HepG2 (cell line): ENCODE results near the gene MBTPS1. TPM values are rescaled to one million over a fixed set of nuclear protein-coding genes. Genes with fewer than 3 reads are reported as not detected.

ENCODE experiments used
- ATAC-seq: fragments of 200-7000 bp; cut with Tn5 transposase; 3 replicates; pipeline ENCODE4 v1.9.1; 2020; ENCODE audit warnings: mild to moderate bottlenecking, moderate library complexity
- BruUV-seq: library from RNA; stranded (reverse); fragments of 400-500 nt; replicated peaks from 2 replicates; lab custom pipeline; 2021; lab: Mats Ljungman, UMichigan
- CTCF ChIA-PET: fragments of 300-600 bp; formaldehyde crosslinking; extraction: SDS; loops from one replicate; lab custom pipeline; 2021; ENCODE audit warnings: low total read pairs, inconsistent platforms, low intra/inter-chr PET ratio; lab: Yijun Ruan, JAX
- POLR2A ChIA-PET: fragments of 350-600 bp; sonication (Branson Sonifier 250); formaldehyde crosslinking; loops from one replicate; lab custom pipeline; 2020; ENCODE audit warnings: antibody characterized with exemption, inconsistent platforms; lab: Yijun Ruan, JAX
- DNase-seq: peaks from one replicate; pipeline ENCODE4 v3.0.0-alpha.2; 2015; ENCODE audit warnings: low spot score
- FAIRE-seq: peaks from 3 replicates; lab custom pipeline; 2011; peaks lifted over from hg19 to GRCh38; lab: Jason Lieb, UNC
- H2AFZ ChIP-seq: one replicate; pipeline ENCODE4 v1.6.1; 2011; ENCODE audit warnings: low read length, inconsistent platforms
- H3K27ac ChIP-seq: fragments of 300-600 bp; 3 replicates; pipeline ENCODE4 v1.8.0; 2011; ENCODE audit warnings: mixed run types, mild to moderate bottlenecking, mixed read lengths, low read length, inconsistent platforms; ENCODE audit not compliant: insufficient read depth; ENCODE audit errors: extremely low read length
- H3K27me3 ChIP-seq, 2 experiments: fragments of 200-600 bp in 1 of 2; 2 replicates in 1 of 2; 3 replicates in 1 of 2; pipeline versions ENCODE4 v1.6.0 to v1.8.0; 2011; ENCODE audit warnings: low read length in 2 of 2, mild to moderate bottlenecking in 2 of 2, moderate library complexity in 2 of 2, inconsistent platforms in 1 of 2; ENCODE audit not compliant: insufficient read depth in 2 of 2, control insufficient read depth in 1 of 2
- H3K36me3 ChIP-seq, 2 experiments: fragments of 200-600 bp in 1 of 2; replicated peaks in 1 of 2; 2 replicates in 1 of 2; 3 replicates in 1 of 2; pipeline versions ENCODE4 v1.5.1 to v1.8.0; 2011; ENCODE audit warnings: low read length in 2 of 2, inconsistent platforms in 1 of 2; ENCODE audit not compliant: insufficient read depth in 2 of 2, control insufficient read depth in 1 of 2
- H3K4me1 ChIP-seq: 2 replicates; pipeline ENCODE4 v1.5.1; 2012; ENCODE audit warnings: low read length, inconsistent platforms; ENCODE audit not compliant: insufficient read depth
- H3K4me2 ChIP-seq: 2 replicates; pipeline ENCODE4 v1.6.0; 2011; ENCODE audit warnings: low read depth, low read length, inconsistent platforms
- H3K4me3 ChIP-seq, 3 experiments: fragments of 200-600 bp in 1 of 3; sonication (generic), shearing (Covaris generic) in 1 of 3; replicated peaks in 1 of 3; 2 replicates each; pipeline ENCODE4 v1.5.1; 2011 to 2016; ENCODE audit warnings: low read length in 3 of 3, inconsistent platforms in 2 of 3, low read depth in 2 of 3, mild to moderate bottlenecking in 2 of 3, control low read depth in 1 of 3, mixed read lengths in 1 of 3; ENCODE audit not compliant: insufficient read depth in 1 of 3
- H3K79me2 ChIP-seq: one replicate; pipeline ENCODE4 v1.6.1; 2011; ENCODE audit warnings: low read length, inconsistent platforms; ENCODE audit not compliant: insufficient read depth
- H3K9ac ChIP-seq: 2 replicates; pipeline ENCODE4 v1.6.0; 2011; ENCODE audit warnings: mild to moderate bottlenecking, low read depth, low read length, inconsistent platforms; ENCODE audit not compliant: insufficient read depth
- H3K9me3 ChIP-seq: 2 replicates; pipeline ENCODE4 v1.5.1; 2012; ENCODE audit warnings: mild to moderate bottlenecking, low read length
- H4K20me1 ChIP-seq: 2 replicates; pipeline ENCODE4 v1.6.0; 2011; ENCODE audit warnings: inconsistent platforms, mild to moderate bottlenecking, low read length, moderate library complexity; ENCODE audit not compliant: insufficient read depth
- ELF1 ChIP-seq: sonication (generic); formaldehyde crosslinking; IDR thresholded peaks from 2 replicates; pipeline ENCODE4 v1.4.0; 2020; ENCODE audit warnings: missing genetic modification reagents
- MTF1 ChIP-seq: sonication (generic); formaldehyde crosslinking; IDR thresholded peaks from 2 replicates; pipeline ENCODE4 v1.5.0; 2020; ENCODE audit warnings: missing genetic modification reagents
- PHF5A ChIP-seq: IDR thresholded peaks from one replicate; pipeline ENCODE4 v1.6.1; 2018; ENCODE audit warnings: low read depth, missing genetic modification reagents; ENCODE audit not compliant: unreplicated experiment
- ZNF615 ChIP-seq: sonication (generic); formaldehyde crosslinking; IDR thresholded peaks from 2 replicates; pipeline ENCODE4 v1.5.0; 2020; ENCODE audit warnings: mild to moderate bottlenecking, missing genetic modification reagents, borderline replicate concordance
- WGBS: methylation state at CpG from one replicate; pipeline ENCODE4 v1.1.6; 2017; ENCODE audit warnings: low lambda C conversion rate; 5-methylcytosine and 5-hydroxymethylcytosine counted together
- in situ Hi-C: cut with HindIII; loops from 2 replicates; pipeline ENCODE4 v1.10.0; 2017; ENCODE audit warnings: low pct_unique_long_range_greater_than_20kb; ENCODE audit not compliant: extremely low pct_ligation_motif_present
- intact Hi-C: fragments of 100-400 bp; cut with micrococcal nuclease; formaldehyde crosslinking; loops from one replicate; pipeline ENCODE4 v1.10.0; 2022; ENCODE audit not compliant: unreplicated experiment
- polyA plus RNA-seq, 8 experiments: library from polyadenylated mRNA; depleted of rRNA in 3 of 8; stranded (reverse) in 7 of 8; unstranded in 1 of 8; fragments of >200 nt; fragmentation: Illumina TruSeq in 4 of 8; extraction: Trizol in 4 of 8; gene quantifications; 2 replicates each; pipeline versions ENCODE4 v1.2.1 to v1.2.3, GENCODE V29; 2011 to 2016; ENCODE audit warnings: low read depth in 4 of 8, missing spikeins in 1 of 8, mixed read lengths in 1 of 8; ENCODE audit not compliant: insufficient read depth in 1 of 8
- total RNA-seq, 5 experiments: library from RNA; depleted of rRNA; stranded (reverse); fragments of >200 nt; fragmentation: Illumina TruSeq; extraction: Trizol; gene quantifications; 2 replicates each; pipeline ENCODE4 v1.2.3, GENCODE V29; 2016; ENCODE audit warnings: low read depth in 1 of 5
- TF ChIP-seq, protein P1 (sequence below): sonication (generic); formaldehyde crosslinking; IDR thresholded peaks from 2 replicates; pipeline ENCODE4 v1.4.0; 2020; ENCODE audit warnings: missing genetic modification reagents, mild to moderate bottlenecking, borderline replicate concordance
- TF ChIP-seq, protein P2 (sequence below): sonication (generic); formaldehyde crosslinking; conservative IDR thresholded peaks from 2 replicates; pipeline ENCODE4 v1.4.0; 2020; ENCODE audit warnings: missing genetic modification reagents
- TF ChIP-seq, protein P3 (sequence below): sonication (generic); formaldehyde crosslinking; IDR thresholded peaks from 2 replicates; pipeline ENCODE4; 2020; ENCODE audit warnings: missing genetic modification reagents, mild to moderate bottlenecking, borderline replicate concordance
- TF ChIP-seq, protein P4 (sequence below): sonication (generic); formaldehyde crosslinking; IDR thresholded peaks from 2 replicates; pipeline ENCODE4 v1.4.0; 2020; ENCODE audit warnings: missing genetic modification reagents
- TF ChIP-seq, protein P5 (sequence below): sonication (generic); formaldehyde crosslinking; IDR thresholded peaks from 2 replicates; pipeline ENCODE4 v1.5.0; 2020; ENCODE audit warnings: mild to moderate bottlenecking, missing genetic modification reagents
- TF ChIP-seq, protein P6 (sequence below): sonication (generic); formaldehyde crosslinking; IDR thresholded peaks from 2 replicates; pipeline ENCODE4 v1.5.0; 2020; ENCODE audit warnings: missing genetic modification reagents

MBTPS1 gene
- total and polyA plus RNA-seq, 2 of the 13 experiments (the other 11 are each of a cell fraction or from before 2014, with no cell fraction given): 56.7 to 91.3 TPM

DNA sequence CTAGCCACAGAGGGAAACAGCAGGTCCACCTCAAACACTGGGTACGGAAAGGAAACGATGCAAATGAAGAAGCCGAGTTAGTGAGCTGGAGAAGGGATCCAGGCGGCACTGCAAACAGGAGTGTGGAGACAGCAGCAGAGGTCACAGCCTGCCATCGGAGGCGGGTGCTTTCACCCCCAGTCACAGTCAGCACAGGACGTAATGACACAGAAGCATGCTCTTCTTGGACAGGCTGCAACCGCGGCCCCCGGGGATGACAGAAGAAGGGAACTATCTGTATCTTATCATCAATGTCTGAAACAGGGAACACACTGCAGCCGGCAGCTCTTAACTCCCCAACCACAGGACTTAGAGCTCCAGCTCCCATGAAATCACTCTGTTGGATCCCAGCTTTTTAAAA is 58.1 kb downstream of the MBTPS1 start:
- intact Hi-C loops (no loop called here), in situ Hi-C loops (no loop called here)
- H3K4me3 ChIP-seq: no peak overlapping the region
- no peak overlapping the region for H3K4me2 ChIP-seq
- no peaks in the 10 kb centered on the region for H3K4me1 ChIP-seq
- H3K9ac ChIP-seq: no peak overlapping the region
- peaks cover 55 to 94% of the 10 kb centered on the region in 2 experiments for H3K36me3 ChIP-seq
- H3K79me2 ChIP-seq: no peaks in the 10 kb centered on the region
- no peak overlapping the region for H3K27ac ChIP-seq
- no peak for FAIRE-seq
- H2AFZ ChIP-seq: no peak overlapping the region
- CTCF ChIA-PET: no interaction called here
- BruUV-seq: no TSS peak
- peaks cover 4% of the 10 kb centered on the region; the same call in 1 of the 2 replicates for H4K20me1 ChIP-seq
- DNase-seq: no peak
- 97% methylated on average over 11 of the region's 11 CpGs for WGBS
- no peaks in the 10 kb centered on the region for H3K9me3 ChIP-seq
- H3K27me3 ChIP-seq: no peaks in the 10 kb centered on the region
- no peak for ATAC-seq
- POLR2A ChIA-PET: no interaction called here
- TF ChIP-seq, protein P1, sequence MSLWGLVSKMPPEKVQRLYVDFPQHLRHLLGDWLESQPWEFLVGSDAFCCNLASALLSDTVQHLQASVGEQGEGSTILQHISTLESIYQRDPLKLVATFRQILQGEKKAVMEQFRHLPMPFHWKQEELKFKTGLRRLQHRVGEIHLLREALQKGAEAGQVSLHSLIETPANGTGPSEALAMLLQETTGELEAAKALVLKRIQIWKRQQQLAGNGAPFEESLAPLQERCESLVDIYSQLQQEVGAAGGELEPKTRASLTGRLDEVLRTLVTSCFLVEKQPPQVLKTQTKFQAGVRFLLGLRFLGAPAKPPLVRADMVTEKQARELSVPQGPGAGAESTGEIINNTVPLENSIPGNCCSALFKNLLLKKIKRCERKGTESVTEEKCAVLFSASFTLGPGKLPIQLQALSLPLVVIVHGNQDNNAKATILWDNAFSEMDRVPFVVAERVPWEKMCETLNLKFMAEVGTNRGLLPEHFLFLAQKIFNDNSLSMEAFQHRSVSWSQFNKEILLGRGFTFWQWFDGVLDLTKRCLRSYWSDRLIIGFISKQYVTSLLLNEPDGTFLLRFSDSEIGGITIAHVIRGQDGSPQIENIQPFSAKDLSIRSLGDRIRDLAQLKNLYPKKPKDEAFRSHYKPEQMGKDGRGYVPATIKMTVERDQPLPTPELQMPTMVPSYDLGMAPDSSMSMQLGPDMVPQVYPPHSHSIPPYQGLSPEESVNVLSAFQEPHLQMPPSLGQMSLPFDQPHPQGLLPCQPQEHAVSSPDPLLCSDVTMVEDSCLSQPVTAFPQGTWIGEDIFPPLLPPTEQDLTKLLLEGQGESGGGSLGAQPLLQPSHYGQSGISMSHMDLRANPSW (CRISPR knock-in tag): no peak
- TF ChIP-seq, protein P2, sequence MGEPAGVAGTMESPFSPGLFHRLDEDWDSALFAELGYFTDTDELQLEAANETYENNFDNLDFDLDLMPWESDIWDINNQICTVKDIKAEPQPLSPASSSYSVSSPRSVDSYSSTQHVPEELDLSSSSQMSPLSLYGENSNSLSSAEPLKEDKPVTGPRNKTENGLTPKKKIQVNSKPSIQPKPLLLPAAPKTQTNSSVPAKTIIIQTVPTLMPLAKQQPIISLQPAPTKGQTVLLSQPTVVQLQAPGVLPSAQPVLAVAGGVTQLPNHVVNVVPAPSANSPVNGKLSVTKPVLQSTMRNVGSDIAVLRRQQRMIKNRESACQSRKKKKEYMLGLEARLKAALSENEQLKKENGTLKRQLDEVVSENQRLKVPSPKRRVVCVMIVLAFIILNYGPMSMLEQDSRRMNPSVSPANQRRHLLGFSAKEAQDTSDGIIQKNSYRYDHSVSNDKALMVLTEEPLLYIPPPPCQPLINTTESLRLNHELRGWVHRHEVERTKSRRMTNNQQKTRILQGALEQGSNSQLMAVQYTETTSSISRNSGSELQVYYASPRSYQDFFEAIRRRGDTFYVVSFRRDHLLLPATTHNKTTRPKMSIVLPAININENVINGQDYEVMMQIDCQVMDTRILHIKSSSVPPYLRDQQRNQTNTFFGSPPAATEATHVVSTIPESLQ: no peak
- no peak for TF ChIP-seq PHF5A (CRISPR knock-in tag)
- TF ChIP-seq ZNF615: no peak
- TF ChIP-seq, protein P3, sequence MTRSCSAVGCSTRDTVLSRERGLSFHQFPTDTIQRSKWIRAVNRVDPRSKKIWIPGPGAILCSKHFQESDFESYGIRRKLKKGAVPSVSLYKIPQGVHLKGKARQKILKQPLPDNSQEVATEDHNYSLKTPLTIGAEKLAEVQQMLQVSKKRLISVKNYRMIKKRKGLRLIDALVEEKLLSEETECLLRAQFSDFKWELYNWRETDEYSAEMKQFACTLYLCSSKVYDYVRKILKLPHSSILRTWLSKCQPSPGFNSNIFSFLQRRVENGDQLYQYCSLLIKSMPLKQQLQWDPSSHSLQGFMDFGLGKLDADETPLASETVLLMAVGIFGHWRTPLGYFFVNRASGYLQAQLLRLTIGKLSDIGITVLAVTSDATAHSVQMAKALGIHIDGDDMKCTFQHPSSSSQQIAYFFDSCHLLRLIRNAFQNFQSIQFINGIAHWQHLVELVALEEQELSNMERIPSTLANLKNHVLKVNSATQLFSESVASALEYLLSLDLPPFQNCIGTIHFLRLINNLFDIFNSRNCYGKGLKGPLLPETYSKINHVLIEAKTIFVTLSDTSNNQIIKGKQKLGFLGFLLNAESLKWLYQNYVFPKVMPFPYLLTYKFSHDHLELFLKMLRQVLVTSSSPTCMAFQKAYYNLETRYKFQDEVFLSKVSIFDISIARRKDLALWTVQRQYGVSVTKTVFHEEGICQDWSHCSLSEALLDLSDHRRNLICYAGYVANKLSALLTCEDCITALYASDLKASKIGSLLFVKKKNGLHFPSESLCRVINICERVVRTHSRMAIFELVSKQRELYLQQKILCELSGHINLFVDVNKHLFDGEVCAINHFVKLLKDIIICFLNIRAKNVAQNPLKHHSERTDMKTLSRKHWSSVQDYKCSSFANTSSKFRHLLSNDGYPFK (CRISPR knock-in tag): no peak
- no peak for TF ChIP-seq MTF1
- no peak for TF ChIP-seq ELF1 (CRISPR knock-in tag)
- TF ChIP-seq, protein P4, sequence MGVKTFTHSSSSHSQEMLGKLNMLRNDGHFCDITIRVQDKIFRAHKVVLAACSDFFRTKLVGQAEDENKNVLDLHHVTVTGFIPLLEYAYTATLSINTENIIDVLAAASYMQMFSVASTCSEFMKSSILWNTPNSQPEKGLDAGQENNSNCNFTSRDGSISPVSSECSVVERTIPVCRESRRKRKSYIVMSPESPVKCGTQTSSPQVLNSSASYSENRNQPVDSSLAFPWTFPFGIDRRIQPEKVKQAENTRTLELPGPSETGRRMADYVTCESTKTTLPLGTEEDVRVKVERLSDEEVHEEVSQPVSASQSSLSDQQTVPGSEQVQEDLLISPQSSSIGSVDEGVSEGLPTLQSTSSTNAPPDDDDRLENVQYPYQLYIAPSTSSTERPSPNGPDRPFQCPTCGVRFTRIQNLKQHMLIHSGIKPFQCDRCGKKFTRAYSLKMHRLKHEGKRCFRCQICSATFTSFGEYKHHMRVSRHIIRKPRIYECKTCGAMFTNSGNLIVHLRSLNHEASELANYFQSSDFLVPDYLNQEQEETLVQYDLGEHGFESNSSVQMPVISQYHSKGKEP (CRISPR knock-in tag): no peak
- TF ChIP-seq, protein P5, sequence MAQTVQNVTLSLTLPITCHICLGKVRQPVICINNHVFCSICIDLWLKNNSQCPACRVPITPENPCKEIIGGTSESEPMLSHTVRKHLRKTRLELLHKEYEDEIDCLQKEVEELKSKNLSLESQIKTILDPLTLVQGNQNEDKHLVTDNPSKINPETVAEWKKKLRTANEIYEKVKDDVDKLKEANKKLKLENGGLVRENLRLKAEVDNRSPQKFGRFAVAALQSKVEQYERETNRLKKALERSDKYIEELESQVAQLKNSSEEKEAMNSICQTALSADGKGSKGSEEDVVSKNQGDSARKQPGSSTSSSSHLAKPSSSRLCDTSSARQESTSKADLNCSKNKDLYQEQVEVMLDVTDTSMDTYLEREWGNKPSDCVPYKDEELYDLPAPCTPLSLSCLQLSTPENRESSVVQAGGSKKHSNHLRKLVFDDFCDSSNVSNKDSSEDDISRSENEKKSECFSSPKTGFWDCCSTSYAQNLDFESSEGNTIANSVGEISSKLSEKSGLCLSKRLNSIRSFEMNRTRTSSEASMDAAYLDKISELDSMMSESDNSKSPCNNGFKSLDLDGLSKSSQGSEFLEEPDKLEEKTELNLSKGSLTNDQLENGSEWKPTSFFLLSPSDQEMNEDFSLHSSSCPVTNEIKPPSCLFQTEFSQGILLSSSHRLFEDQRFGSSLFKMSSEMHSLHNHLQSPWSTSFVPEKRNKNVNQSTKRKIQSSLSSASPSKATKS (CRISPR knock-in tag): no peak
- TF ChIP-seq, protein P6, sequence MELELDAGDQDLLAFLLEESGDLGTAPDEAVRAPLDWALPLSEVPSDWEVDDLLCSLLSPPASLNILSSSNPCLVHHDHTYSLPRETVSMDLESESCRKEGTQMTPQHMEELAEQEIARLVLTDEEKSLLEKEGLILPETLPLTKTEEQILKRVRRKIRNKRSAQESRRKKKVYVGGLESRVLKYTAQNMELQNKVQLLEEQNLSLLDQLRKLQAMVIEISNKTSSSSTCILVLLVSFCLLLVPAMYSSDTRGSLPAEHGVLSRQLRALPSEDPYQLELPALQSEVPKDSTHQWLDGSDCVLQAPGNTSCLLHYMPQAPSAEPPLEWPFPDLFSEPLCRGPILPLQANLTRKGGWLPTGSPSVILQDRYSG (CRISPR knock-in tag): no peak
